DMS79 (cell line): ENCODE results near the gene NAA20.

Source experiments
- DNase-seq: peaks from one replicate; lab custom pipeline; 2025; lab: John Stamatoyannopoulos, UW

Gene NAA20

DNA sequence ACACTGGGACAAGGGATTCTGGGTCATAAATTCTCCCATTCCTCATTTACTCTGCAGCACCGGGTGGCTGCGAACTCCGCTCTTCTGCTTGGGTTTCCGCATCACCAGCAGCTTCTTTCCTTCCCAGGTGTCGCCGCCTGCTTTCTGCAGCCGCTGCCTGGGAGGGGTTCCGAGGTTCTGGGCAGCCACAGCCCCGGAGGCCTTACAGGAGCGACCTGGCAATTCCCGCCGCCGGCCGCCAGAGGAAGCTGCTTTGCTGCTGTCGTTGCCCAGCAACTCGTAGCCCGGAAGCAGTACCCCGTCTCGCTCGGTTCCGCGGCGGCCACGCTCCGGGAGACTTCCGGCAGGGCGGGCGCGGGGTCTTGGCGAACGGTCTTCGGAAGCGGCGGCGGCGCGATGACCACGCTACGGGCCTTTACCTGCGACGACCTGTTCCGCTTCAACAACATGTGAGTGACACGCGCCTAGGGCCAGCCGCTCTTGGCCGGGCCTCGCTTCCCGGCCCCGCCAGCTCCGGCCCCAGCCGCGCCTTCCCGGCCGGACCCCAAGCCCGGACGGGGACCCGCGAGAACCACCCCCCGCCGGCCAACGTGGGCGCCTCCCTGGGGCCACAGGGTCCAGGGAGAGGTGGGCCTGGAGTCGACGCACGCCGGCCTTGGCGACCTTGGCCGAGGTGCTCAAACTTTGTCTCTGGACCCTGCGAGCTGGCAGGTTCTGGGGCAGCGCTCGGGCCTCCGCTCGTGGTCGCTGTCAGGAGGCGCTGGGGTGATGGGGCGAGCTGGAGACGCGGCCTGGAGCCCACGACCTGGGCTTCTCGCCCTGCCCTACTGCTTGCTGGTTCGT, at the start of gene NAA20:
NAA20 (plus strand) TSS at position 362 of the 843 bp plus-strand sequence; CDS start at position 397, 35 bp downstream.
- peak; percentile 82 for DNase-seq

GRCh38 chr20:19967445-19967844, 49.7 kb upstream of the NAA20 start:
- no peak for DNase-seq

- no peak for DNase-seq
Observed at GRCh38 chr20:19968028-19968427, 49.1 kb upstream of the NAA20 start.

DNA sequence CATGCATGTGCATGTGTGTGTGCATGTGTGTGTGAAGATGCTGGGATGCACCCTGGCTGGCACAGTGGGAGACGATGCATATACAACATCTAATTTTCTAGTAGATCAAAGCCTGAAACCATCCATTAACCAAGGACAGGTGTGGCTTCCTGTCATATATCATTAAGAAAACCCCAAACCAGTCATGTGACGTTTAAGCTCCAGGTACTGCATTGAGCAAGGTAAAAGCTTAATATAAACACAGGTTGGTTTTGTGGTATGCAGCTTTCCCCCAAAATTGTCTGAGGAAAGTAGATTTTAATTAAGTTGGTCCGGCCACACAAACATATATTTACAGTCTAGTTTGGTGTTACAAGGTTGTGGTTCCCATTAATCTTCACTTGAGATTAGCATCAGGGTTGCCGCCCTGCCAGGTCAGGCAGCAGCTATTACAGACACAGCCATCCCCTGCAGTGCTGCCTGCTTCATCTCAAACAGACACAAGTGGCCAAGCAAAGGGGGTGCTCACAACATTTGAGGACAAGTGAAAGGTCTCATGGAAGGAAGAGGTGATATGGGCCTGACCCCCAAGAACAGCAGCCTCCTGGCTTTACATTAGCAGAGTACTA, 48.6 kb upstream of the NAA20 start:
- no peak for DNase-seq

DNA sequence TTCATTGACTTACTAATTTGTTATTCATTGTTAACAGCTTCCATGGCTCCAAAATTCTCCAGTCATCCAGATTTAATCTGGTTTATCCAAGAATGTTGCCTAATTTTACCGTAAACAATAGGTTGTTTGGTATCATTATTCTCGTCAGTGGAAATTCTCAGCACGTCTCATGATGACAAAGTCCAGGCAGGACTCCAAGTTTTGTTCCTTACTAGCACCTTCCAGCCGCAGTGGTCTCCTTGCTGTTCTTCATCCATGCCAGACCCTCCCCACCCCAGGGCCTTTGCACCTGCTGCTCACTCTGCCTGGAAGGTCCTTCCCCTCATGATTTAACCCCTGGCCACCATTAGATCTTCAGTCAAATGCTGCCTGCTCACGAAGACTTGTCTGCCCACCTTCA, 48.1 kb upstream of the NAA20 start:
- no peak for DNase-seq

DNA sequence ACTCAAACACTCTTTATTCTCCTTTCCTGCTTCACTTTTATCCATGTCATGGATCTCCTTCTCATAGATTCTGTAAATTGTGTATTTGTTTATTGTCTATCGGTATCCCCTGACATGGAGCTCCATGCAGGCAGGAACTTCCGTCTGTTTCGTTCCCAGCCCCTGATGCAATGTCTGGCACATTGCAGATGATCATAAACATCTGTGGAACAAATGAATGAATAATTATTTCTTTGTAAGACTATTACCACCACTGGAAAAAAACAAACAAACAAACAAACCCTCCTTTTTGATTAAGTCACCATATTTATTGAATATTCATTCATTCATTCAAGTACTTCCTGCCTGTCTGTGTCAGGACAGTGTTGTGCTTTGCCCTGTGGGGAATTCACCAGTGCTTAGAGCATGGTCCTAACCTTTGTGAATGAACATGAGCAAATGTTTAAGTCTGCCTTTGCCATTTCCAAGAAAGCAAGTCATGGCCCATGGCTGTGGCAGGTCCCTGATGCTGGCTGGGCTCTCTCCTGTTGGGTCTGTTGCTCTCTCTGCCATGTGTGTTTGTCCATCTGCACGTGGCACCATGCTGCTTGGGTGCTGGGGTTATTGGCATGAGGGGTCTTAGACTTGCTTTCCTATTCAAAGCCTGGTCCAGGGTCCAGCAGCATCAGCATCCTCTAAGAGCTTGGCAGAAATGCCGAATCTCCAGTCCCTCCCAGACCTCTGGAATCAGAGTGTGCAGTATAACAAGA, 47.5 kb upstream of the NAA20 start:
- DNase-seq: no peak

DNA sequence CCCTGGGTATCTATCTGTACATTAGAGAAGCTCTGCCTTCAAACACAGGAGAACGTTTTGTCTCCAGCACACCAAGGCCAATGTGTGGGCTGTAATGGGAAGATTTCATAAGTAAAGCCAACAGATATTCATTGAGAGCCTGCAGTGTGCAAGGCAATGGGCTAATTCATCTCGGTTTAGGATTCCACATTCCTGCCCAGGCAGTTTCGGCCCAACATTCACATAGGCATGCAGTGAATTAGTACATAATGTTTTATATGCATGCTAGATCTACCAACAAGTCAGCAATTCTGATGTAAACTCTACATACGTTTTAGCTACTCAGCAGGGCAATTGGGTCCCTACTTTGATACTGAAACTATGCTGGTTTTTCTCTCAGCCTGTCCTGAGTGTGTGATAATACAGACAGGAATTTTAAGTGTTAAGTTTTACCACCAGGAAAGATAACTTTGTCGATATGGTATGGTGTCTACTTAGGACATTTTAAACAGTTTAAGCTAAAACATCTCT, 46.9 kb upstream of the NAA20 start:
- no peak for DNase-seq

- DNase-seq: no peak
Observed at GRCh38 chr20:19971116-19971515, 46.0 kb upstream of the NAA20 start.

- DNase-seq: no peak
Observed at GRCh38 chr20:19973961-19974629, 43.1 kb upstream of the NAA20 start.

DNA sequence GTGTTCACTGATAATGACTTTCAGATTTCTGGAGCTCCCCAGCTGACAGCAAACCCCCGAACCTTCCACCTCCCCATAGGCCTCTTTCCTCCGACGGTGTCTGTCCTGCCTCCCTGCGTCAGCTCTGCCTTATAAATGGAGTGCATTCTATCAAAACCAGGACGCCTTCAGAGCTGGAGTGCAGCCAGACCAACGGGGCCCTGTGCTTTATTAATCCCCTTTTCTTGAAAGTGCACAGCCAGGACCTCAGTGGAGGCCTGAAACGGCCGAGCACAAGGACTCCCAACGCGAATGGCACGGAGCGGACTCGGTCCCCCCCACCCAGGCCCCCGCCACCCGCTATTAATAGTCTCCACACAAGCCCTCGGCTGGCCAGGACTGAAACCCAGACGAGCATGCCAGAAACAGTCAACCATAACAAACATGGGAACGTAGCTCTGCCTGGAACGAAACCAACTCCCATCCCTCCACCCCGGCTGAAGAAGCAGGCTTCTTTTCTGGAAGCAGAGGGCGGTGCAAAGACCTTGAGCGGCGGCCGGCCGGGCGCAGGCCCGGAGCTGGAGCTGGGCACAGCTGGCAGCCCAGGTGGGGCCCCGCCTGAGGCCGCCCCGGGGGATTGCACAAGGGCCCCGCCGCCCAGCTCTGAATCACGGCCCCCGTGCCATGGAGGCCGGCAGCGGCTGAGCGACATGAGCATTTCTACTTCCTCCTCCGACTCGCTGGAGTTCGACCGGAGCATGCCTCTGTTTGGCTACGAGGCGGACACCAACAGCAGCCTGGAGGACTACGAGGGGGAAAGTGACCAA, 42.3 kb upstream of the NAA20 start:
- DNase-seq: peak; percentile 51

DNA sequence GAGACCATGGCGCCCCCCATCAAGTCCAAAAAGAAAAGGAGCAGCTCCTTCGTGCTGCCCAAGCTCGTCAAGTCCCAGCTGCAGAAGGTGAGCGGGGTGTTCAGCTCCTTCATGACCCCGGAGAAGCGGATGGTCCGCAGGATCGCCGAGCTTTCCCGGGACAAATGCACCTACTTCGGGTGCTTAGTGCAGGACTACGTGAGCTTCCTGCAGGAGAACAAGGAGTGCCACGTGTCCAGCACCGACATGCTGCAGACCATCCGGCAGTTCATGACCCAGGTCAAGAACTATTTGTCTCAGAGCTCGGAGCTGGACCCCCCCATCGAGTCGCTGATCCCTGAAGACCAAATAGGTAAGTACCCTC, 41.7 kb upstream of the NAA20 start:
- DNase-seq: no peak

GRCh38 chr20:19975901-19976300, 41.3 kb upstream of the NAA20 start:
- DNase-seq: no peak

GRCh38 chr20:19976595-19977372, 40.4 kb upstream of the NAA20 start:
- DNase-seq: no peak

DNA sequence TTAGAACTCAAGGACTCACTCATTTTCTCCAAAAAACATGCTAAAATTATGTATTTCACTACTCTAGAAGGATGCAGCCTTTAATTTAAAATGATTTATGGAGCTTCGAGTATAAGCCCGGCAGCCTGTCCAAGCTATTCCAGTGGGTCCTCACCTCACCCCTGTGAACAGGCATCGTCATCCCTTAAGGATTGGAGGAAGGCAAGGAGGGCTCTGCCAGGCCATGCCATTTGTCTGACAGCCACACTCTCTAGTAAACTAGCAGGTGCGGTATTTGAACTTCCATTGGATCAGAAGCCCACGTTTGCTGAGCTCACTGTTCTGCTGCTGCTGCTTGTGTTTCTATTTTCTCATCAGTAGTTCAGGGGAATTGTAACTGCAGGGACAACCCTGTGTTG, 39.8 kb upstream of the NAA20 start:
- no peak for DNase-seq

- no peak for DNase-seq
Observed at GRCh38 chr20:19978511-19979210, 38.5 kb upstream of the NAA20 start.

DNA sequence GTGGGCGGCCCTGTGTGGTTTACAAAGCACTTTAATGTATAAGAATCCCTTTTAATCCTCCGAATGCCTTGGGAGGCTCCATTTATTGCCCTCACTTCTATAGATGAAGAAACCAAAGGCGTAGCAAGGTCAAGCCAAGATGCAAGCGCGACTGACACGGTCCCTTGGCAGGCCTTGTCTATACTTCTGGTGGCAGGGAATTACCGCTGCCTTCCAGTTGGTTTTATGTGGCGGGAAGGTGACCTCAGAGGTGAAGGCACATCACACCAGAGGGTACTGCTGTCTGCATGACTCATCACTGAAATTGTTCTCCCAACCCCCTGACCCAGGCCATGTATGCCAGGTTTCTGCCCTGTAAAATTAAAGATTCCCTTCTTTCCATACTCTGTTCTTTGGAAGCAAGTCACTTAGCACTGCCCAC, 36.1 kb upstream of the NAA20 start:
- DNase-seq: no peak

GRCh38 chr20:19986419-19986818, 30.7 kb upstream of the NAA20 start:
- no peak for DNase-seq

DNA sequence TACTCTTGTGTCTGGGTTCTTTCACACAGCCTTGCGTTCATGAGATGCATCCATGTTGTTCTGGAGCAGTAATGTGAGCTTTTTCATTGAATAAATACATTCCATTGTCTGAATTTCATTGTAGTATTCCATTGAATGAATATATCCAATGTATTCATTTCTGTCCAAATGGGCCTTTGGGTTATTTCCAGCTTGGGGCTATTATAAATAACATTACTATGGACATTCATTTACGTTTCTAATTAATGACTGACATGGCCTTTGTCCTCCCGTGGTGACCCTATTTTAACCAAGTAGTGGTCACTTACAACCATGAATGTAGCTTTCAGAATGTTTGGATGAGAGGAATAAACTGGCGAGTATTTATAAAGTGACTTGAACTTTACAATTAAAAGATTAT, 30.1 kb upstream of the NAA20 start:
- DNase-seq: no peak

GRCh38 chr20:19990850-19991249, 26.3 kb upstream of the NAA20 start:
- no peak for DNase-seq

DNA sequence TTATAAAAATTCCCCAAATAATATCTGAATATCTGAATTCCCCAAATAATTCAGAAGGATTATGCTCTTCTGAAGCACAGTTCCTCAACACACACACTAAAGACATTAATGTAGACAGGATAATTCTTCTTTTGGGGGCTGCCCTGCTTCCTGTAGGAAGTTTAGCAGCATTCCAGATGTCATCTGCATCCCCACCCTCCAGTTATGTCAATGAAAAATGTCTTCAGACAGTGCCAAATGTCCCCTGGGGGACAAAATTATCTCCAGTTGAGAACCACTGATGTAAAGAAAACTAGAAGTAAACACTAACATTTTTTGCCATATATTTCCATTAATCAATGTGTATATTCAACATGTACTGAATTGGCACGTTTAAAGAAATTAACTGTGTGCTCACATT, 25.9 kb upstream of the NAA20 start:
- DNase-seq: no peak
